Tibial nerve (tissue), 4 donors: ENCODE results near the gene ERBB4. TPM values are rescaled to one million over a fixed set of nuclear protein-coding genes. Genes with fewer than 3 reads are reported as not detected.

Experiments used
- DNase-seq, 2 donors: peaks; one replicate each; pipeline ENCODE4 v3.0.0-alpha.2; 2019; ENCODE audit warnings: low spot score in 2 of 2
- H3K27ac ChIP-seq, 4 donors: fragments of 200-600 bp; sonication (generic) in 3 of 4; one replicate each; pipeline ENCODE4 v1.5.1; 2017 to 2019; ENCODE audit warnings: mild to moderate bottlenecking in 1 of 4
- H3K27me3 ChIP-seq, 2 donors: fragments of 200-600 bp; sonication (generic) in 1 of 2; one replicate each; pipeline versions ENCODE4 v1.5.1 to v1.6.0; 2017 to 2019
- H3K36me3 ChIP-seq, 3 donors: fragments of 200-600 bp; sonication (generic); one replicate each; pipeline ENCODE4 v1.5.1; 2018 to 2019
- H3K4me1 ChIP-seq, 4 donors: fragments of 200-600 bp; sonication (generic) in 3 of 4; one replicate each; pipeline ENCODE4 v1.5.1; 2017 to 2019
- H3K4me3 ChIP-seq, 4 donors: fragments of 200-600 bp; sonication (generic) in 3 of 4; one replicate each; pipeline ENCODE4 v1.5.1; 2017 to 2019; ENCODE audit warnings: mild to moderate bottlenecking in 1 of 4, moderate library complexity in 1 of 4
- H3K9me3 ChIP-seq, 4 donors: fragments of 200-600 bp; sonication (generic) in 3 of 4; one replicate each; pipeline ENCODE4 v1.5.1; 2017 to 2019
- EP300 ChIP-seq, 2 donors: sonication (generic); formaldehyde crosslinking; IDR thresholded peaks; one replicate each; pipeline ENCODE4 v1.6.1; 2017; ENCODE audit warnings: antibody characterized with exemption in 2 of 2, mild to moderate bottlenecking in 1 of 2
- POLR2A ChIP-seq, 2 donors: fragments of 450-650 bp; IDR thresholded peaks; one replicate each; pipeline ENCODE4 v1.6.1; 2017; ENCODE audit warnings: antibody characterized with exemption in 2 of 2, mild to moderate bottlenecking in 2 of 2, moderate library complexity in 2 of 2
- WGBS, 2 donors: methylation state at CpG; one replicate each; pipeline ENCODE4 v1.1.5; 2018; 5-methylcytosine and 5-hydroxymethylcytosine counted together
- total RNA-seq, 4 donors: library from RNA; depleted of rRNA; stranded (reverse); fragments of >200 nt; gene quantifications; one replicate each; pipeline ENCODE4 v1.1.0, GENCODE V29; 2016
- TF ChIP-seq, protein P1 (sequence below), 5 experiments: fragments of 200-600 bp in 3 of 5; fragments of 450-650 bp in 2 of 5; sonication (generic) in 3 of 5; IDR thresholded peaks; one replicate each; pipeline ENCODE4 v1.5.1; 2016 to 2019; ENCODE audit warnings: antibody characterized with exemption in 5 of 5, mild to moderate bottlenecking in 3 of 5, moderate library complexity in 2 of 5

Gene ERBB4
- total RNA-seq, 4 donors from 2014 or later, result 2.4 to 3.3 (median 2.9) TPM

DNA sequence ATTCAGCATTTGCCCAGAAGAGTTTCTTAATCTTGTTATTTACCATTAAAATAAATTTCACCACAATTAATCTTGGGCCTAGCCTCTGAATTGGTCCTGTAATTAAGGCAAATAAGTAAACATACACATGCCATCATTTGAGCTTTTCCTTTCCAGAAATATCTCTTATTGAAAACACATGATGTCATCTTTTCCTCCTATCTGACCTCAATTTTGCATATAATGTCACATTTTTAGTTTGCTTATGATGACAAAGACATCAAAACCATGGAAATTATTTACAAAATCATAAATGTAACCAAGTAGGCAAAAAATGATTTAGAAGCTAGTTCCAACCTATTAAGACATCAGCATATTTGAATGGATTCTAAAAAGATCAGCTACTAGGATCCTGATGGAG is 915.5 kb downstream of the ERBB4 start:
- H3K27me3 ChIP-seq, result no peaks in the 10 kb centered on the region
- no peak for TF ChIP-seq EP300 (IDR thresholded peaks at IDR 0.05)
- no peak for TF ChIP-seq POLR2A (IDR thresholded peaks at IDR 0.05)
- TF ChIP-seq, protein P1, sequence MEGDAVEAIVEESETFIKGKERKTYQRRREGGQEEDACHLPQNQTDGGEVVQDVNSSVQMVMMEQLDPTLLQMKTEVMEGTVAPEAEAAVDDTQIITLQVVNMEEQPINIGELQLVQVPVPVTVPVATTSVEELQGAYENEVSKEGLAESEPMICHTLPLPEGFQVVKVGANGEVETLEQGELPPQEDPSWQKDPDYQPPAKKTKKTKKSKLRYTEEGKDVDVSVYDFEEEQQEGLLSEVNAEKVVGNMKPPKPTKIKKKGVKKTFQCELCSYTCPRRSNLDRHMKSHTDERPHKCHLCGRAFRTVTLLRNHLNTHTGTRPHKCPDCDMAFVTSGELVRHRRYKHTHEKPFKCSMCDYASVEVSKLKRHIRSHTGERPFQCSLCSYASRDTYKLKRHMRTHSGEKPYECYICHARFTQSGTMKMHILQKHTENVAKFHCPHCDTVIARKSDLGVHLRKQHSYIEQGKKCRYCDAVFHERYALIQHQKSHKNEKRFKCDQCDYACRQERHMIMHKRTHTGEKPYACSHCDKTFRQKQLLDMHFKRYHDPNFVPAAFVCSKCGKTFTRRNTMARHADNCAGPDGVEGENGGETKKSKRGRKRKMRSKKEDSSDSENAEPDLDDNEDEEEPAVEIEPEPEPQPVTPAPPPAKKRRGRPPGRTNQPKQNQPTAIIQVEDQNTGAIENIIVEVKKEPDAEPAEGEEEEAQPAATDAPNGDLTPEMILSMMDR (IDR thresholded peaks at IDR 0.05), result no peak

GRCh38 chr2:211620986-211621385 is 917.6 kb downstream of the ERBB4 start:
- no peak overlapping the region for H3K4me3 ChIP-seq
- no peaks in the 10 kb centered on the region for H3K9me3 ChIP-seq
- H3K4me1 ChIP-seq, result no peaks in the 10 kb centered on the region
- no peaks in the 10 kb centered on the region for H3K27me3 ChIP-seq
- no peaks in the 10 kb centered on the region for H3K36me3 ChIP-seq
- no peak for DNase-seq
- H3K27ac ChIP-seq, result no peak overlapping the region
- WGBS, 2 donors, result 80 to 85% methylated on average over 1 of the region's 1 CpG
- TF ChIP-seq EP300 (IDR thresholded peaks at IDR 0.05) (no peak), POLR2A (IDR thresholded peaks at IDR 0.05) (no peak)
- TF ChIP-seq, protein P1 (IDR thresholded peaks at IDR 0.05), result no peak

More for the DNA sequence above, 915.5 kb downstream of the ERBB4 start:
- Histone ChIP-seq H3K27ac (no peak overlapping the region), H3K9me3 (no peaks in the 10 kb centered on the region), H3K36me3 (no peaks in the 10 kb centered on the region), H3K4me1 (no peaks in the 10 kb centered on the region), H3K4me3 (no peak overlapping the region)
- DNase-seq, result no peak

GRCh38 chr2:211617803-211618202 is 920.8 kb downstream of the ERBB4 start:
- no peak for TF ChIP-seq EP300 (IDR thresholded peaks at IDR 0.05)
- no peak for TF ChIP-seq POLR2A (IDR thresholded peaks at IDR 0.05)
- TF ChIP-seq, protein P1 (IDR thresholded peaks at IDR 0.05), result no peak
- no peak for DNase-seq
- no peaks in the 10 kb centered on the region for H3K9me3 ChIP-seq
- no peaks in the 10 kb centered on the region for H3K27me3 ChIP-seq
- H3K4me1 ChIP-seq, result no peaks in the 10 kb centered on the region
- H3K4me3 ChIP-seq, result no peak overlapping the region
- 83 to 85% methylated on average over 2 of the region's 2 CpGs for WGBS, 2 donors
- no peaks in the 10 kb centered on the region for H3K36me3 ChIP-seq
- no peak overlapping the region for H3K27ac ChIP-seq

DNA sequence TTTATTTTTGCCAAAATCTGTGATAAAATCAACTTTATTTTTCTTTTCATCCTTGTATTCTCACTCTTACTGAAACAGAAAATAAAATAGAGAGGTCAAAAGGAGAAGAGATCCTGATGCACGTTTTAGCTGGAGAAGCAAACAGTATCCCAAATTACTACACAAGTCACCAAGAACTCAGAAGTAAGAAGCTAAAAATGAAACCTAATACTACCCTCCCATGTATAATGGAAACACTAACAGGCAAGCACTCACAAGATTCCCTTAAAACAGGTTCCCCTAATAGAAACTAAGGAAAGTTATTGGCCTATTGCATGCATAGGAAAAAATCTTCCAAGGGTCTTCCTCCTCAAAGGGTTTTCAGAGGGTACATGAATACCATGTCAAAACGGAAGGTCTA is 927.0 kb downstream of the ERBB4 start:
- H3K27me3 ChIP-seq, result no peaks in the 10 kb centered on the region
- H3K36me3 ChIP-seq, result no peaks in the 10 kb centered on the region
- WGBS, 2 donors, result 74 to 75% methylated on average over 2 of the region's 2 CpGs
- H3K4me3 ChIP-seq, result no peak overlapping the region
- no peak overlapping the region for H3K27ac ChIP-seq
- TF ChIP-seq POLR2A (IDR thresholded peaks at IDR 0.05), result no peak
- no peak for TF ChIP-seq EP300 (IDR thresholded peaks at IDR 0.05)
- TF ChIP-seq, protein P1 (IDR thresholded peaks at IDR 0.05), result no peak
- no peaks in the 10 kb centered on the region for H3K4me1 ChIP-seq
- no peak for DNase-seq
- no peaks in the 10 kb centered on the region for H3K9me3 ChIP-seq

DNA sequence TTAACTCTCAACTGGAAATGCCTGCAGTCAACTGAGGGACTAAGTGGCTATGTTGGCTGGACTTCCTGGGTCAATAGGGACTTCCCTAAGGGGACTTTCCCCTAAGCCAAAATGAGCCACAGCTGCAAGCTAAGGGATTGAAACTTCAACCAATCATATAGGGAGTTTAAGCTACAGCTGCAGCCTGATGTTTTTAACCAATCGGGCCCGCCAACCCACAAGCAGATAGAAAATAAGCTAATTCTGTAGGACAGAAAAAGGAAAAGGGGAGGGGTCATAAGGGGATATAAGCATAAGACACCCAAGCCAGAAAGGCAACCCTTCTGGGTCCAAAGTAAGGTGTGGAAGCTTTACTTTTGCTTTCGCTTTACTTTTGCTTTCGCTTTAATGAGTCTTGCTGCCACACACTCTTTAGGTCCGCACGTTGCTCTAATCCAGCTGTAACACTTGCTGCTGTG is 927.5 kb downstream of the ERBB4 start:
- TF ChIP-seq POLR2A (IDR thresholded peaks at IDR 0.05), result no peak
- WGBS, 2 donors, result 88% methylated on average over 6 of the region's 6 CpGs
- no peaks in the 10 kb centered on the region for H3K9me3 ChIP-seq
- H3K27me3 ChIP-seq, result no peaks in the 10 kb centered on the region
- no peak overlapping the region for H3K27ac ChIP-seq
- H3K4me3 ChIP-seq, result no peak overlapping the region
- no peak for DNase-seq
- H3K4me1 ChIP-seq, result no peaks in the 10 kb centered on the region
- no peaks in the 10 kb centered on the region for H3K36me3 ChIP-seq

DNA sequence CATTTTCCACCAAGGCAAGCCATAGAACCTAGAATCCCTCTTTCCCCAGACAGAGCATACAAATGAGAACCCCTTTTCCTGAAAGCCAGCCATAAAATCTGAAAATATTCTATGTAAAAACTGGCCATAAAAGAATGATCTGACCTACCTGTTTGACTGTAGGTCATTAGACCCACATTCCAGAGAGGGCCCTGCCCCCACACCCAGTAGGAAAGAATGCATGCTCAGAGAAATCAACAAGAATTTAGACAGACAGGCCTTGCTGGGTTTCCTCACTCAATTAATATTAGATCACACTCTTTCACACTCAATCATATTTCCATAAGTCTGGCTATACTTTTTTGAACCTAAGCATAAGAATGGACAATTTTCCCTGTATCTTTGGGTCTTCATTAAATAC is 929.5 kb downstream of the ERBB4 start:
- H3K27me3 ChIP-seq, result no peaks in the 10 kb centered on the region
- TF ChIP-seq POLR2A (IDR thresholded peaks at IDR 0.05) (no peak), EP300 (IDR thresholded peaks at IDR 0.05) (no peak)
- TF ChIP-seq, protein P1 (IDR thresholded peaks at IDR 0.05), result no peak
- no peak overlapping the region for H3K27ac ChIP-seq
- no peak overlapping the region for H3K4me3 ChIP-seq
- H3K9me3 ChIP-seq, result no peaks in the 10 kb centered on the region
- H3K4me1 ChIP-seq, result no peaks in the 10 kb centered on the region
- no peaks in the 10 kb centered on the region for H3K36me3 ChIP-seq
- DNase-seq, result no peak
